ENCODE results near the gene DGKQ.

DGKQ gene

DNA sequence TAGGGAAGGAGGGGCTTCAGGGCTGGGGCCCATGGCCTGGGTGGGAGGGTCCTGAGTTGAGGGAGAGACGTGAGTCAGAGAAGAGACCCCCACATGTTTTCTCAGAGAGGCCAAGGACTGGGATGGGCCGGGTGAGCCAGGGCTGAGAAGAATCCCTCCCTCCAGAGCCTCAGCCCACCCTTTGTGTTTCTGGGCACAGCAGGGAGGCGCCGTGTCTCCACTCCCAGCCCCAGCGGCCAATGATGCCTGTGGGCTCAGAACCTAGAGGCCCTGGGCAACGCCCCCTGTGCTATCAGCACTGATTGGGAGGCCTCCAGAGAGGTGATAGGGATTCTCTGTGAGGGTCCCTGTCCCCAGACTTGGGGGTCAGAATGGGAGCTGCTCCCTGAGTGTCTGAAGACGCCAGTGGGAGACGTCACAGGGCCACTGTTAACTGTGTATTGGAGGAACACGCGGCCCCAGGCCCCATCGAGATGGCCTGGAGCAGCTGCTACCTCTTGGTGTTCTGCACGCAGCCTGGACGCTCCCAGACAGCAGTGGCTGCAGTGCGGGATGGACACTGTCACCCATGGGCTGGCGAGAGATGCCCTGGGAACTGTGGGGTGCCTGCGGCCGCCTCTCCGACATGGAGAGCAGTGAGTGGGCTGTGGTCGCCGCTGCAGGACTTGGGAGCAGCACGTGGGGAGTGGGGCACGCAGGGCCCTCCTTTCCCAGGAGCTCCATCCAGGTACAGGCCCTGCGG is 46.5 kb upstream of the DGKQ start (continued):
- TF ChIP-seq, protein P1, sequence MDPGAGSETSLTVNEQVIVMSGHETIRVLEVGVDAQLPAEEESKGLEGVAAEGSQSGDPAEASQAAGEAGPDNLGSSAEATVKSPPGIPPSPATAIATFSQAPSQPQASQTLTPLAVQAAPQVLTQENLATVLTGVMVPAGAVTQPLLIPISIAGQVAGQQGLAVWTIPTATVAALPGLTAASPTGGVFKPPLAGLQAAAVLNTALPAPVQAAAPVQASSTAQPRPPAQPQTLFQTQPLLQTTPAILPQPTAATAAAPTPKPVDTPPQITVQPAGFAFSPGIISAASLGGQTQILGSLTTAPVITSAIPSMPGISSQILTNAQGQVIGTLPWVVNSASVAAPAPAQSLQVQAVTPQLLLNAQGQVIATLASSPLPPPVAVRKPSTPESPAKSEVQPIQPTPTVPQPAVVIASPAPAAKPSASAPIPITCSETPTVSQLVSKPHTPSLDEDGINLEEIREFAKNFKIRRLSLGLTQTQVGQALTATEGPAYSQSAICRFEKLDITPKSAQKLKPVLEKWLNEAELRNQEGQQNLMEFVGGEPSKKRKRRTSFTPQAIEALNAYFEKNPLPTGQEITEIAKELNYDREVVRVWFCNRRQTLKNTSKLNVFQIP (CRISPR knock-in tag; IDR thresholded peaks at IDR 0.05; ENCODE audit: borderline replicate concordance, low read depth) = no peak
- no peak for TF ChIP-seq TCF4 (CRISPR knock-in tag; IDR thresholded peaks at IDR 0.05; ENCODE audit: borderline replicate concordance)
- TF ChIP-seq GLIS3 (CRISPR knock-in tag; IDR thresholded peaks at IDR 0.05) = no peak
- no peak for TF ChIP-seq ZFP3 (CRISPR knock-in tag; IDR thresholded peaks at IDR 0.05)
- no peak for TF ChIP-seq CSDC2 (CRISPR knock-in tag; IDR thresholded peaks at IDR 0.05)
- TF ChIP-seq ZC3H10 (CRISPR knock-in tag; IDR thresholded peaks at IDR 0.05) = no peak
- no peak for TF ChIP-seq BACH2 (CRISPR knock-in tag; IDR thresholded peaks at IDR 0.05; ENCODE audit: borderline replicate concordance)
- TF ChIP-seq ZFP30 (CRISPR knock-in tag; IDR thresholded peaks at IDR 0.05) = no peak
- TF ChIP-seq RARB (CRISPR knock-in tag; IDR thresholded peaks at IDR 0.05) = no peak
- TF ChIP-seq ISL1 (CRISPR knock-in tag; IDR thresholded peaks at IDR 0.05) = no peak
- TF ChIP-seq ZNF70 (CRISPR knock-in tag; IDR thresholded peaks at IDR 0.05) = no peak
- no peak for TF ChIP-seq CSRNP3 (CRISPR knock-in tag; IDR thresholded peaks at IDR 0.05)
- TF ChIP-seq ESRRG (CRISPR knock-in tag; IDR thresholded peaks at IDR 0.05) = no peak

DNA sequence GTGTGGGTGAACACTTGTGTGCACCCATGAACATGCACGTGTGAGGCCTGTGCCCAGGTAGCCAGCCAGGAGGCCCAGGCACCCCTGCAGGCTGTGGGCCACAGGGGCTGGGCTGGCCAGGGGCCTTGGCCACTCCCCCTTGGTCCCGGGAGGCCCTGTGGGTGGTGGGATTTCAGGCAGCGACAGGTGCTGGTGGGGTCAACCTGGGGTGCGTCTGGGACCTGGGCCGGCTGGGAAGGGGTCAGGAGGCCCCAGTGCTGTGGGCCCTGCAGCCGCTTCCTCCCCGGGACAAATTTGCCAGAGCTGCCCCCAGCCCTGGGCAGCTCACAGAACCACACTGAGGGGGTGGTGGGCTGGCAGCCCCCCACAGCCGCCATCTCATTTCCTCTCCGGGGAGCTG is 46.0 kb upstream of the DGKQ start:
- TF ChIP-seq ISL1 (CRISPR knock-in tag; IDR thresholded peaks at IDR 0.05) (no peak), PPARA (CRISPR knock-in tag; IDR thresholded peaks at IDR 0.05; ENCODE audit: borderline replicate concordance) (no peak), ZNF565 (CRISPR knock-in tag; conservative IDR thresholded peaks at IDR 0.05; ENCODE audit: low read depth) (no peak), TOX (CRISPR knock-in tag; IDR thresholded peaks at IDR 0.05; ENCODE audit: borderline replicate concordance) (no peak), ZNF8 (CRISPR knock-in tag; IDR thresholded peaks at IDR 0.05) (no peak), ESRRG (CRISPR knock-in tag; IDR thresholded peaks at IDR 0.05) (no peak), ZNF70 (CRISPR knock-in tag; IDR thresholded peaks at IDR 0.05) (no peak)
- ATAC-seq = no peak

GRCh38 chr4:1018147-1019020 is 45.0 kb upstream of the DGKQ start:
- ATAC-seq = no peak
- TF ChIP-seq SNAI2 (CRISPR knock-in tag; IDR thresholded peaks at IDR 0.05) (no peak), ZNF565 (CRISPR knock-in tag; conservative IDR thresholded peaks at IDR 0.05; ENCODE audit: low read depth) (no peak), BACH2 (CRISPR knock-in tag; IDR thresholded peaks at IDR 0.05; ENCODE audit: borderline replicate concordance) (no peak), ZNF70 (CRISPR knock-in tag; IDR thresholded peaks at IDR 0.05) (no peak), GLIS3 (CRISPR knock-in tag; IDR thresholded peaks at IDR 0.05) (no peak), RARB (CRISPR knock-in tag; IDR thresholded peaks at IDR 0.05) (no peak)

DNA sequence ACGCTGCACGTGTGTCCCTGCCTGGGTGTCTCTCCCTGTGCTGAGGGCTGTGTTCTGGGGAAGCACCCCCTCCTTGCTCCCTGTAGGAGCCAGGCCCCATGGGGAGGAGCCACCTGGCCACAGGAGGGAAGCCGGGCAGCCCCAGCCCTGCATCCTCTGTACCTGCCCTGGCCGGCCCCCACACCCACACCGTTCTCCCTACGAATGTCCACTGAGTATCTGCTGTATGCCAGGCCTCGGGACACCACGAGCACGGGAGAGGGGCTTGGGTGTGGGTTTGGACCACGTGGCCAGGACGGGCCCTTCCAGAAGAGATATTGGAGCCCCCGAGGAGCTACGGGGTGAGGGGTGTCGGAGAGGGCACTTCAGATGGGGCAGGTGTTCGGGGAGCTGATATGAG is 44.3 kb upstream of the DGKQ start:
- TF ChIP-seq, protein P2, sequence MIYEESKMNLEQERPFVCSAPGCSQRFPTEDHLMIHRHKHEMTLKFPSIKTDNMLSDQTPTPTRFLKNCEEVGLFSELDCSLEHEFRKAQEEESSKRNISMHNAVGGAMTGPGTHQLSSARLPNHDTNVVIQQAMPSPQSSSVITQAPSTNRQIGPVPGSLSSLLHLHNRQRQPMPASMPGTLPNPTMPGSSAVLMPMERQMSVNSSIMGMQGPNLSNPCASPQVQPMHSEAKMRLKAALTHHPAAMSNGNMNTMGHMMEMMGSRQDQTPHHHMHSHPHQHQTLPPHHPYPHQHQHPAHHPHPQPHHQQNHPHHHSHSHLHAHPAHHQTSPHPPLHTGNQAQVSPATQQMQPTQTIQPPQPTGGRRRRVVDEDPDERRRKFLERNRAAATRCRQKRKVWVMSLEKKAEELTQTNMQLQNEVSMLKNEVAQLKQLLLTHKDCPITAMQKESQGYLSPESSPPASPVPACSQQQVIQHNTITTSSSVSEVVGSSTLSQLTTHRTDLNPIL (CRISPR knock-in tag; IDR thresholded peaks at IDR 0.05; ENCODE audit: low read depth) = no peak
- no peak for TF ChIP-seq ZFP3 (CRISPR knock-in tag; IDR thresholded peaks at IDR 0.05)
- TF ChIP-seq PATZ1 (CRISPR knock-in tag; IDR thresholded peaks at IDR 0.05; ENCODE audit: borderline replicate concordance) = no peak
- no peak for TF ChIP-seq TOX (CRISPR knock-in tag; IDR thresholded peaks at IDR 0.05; ENCODE audit: borderline replicate concordance)
- no peak for TF ChIP-seq RARB (CRISPR knock-in tag; IDR thresholded peaks at IDR 0.05)
- no peak for TF ChIP-seq ARNTL (CRISPR knock-in tag; IDR thresholded peaks at IDR 0.05; ENCODE audit: borderline replicate concordance, low read depth)
- TF ChIP-seq TCF4 (CRISPR knock-in tag; IDR thresholded peaks at IDR 0.05; ENCODE audit: borderline replicate concordance) = no peak
- no peak for TF ChIP-seq ISL1 (CRISPR knock-in tag; IDR thresholded peaks at IDR 0.05)
- no peak for TF ChIP-seq SNAI2 (CRISPR knock-in tag; IDR thresholded peaks at IDR 0.05)
- TF ChIP-seq ZC3H10 (CRISPR knock-in tag; IDR thresholded peaks at IDR 0.05) = no peak
- no peak for TF ChIP-seq CSDC2 (CRISPR knock-in tag; IDR thresholded peaks at IDR 0.05)
- TF ChIP-seq OSR1 (CRISPR knock-in tag; IDR thresholded peaks at IDR 0.05) = no peak
- TF ChIP-seq, protein P1 (CRISPR knock-in tag; IDR thresholded peaks at IDR 0.05; ENCODE audit: borderline replicate concordance, low read depth) = no peak
- TF ChIP-seq CSRNP3 (CRISPR knock-in tag; IDR thresholded peaks at IDR 0.05) = no peak
- no peak for TF ChIP-seq PPARA (CRISPR knock-in tag; IDR thresholded peaks at IDR 0.05; ENCODE audit: borderline replicate concordance)
- no peak for TF ChIP-seq ZNF565 (CRISPR knock-in tag; conservative IDR thresholded peaks at IDR 0.05; ENCODE audit: low read depth)
- no peak for TF ChIP-seq ZNF8 (CRISPR knock-in tag; IDR thresholded peaks at IDR 0.05)
- TF ChIP-seq GLIS3 (CRISPR knock-in tag; IDR thresholded peaks at IDR 0.05) = no peak
- no peak for ATAC-seq
